ENCODE results near the gene GRM6. TPM values are rescaled to one million over a fixed set of nuclear protein-coding genes. Genes with fewer than 3 reads are reported as not detected.

Gene GRM6
- total RNA-seq, 1 experiment from 2014 or later: not detected

- no peak overlapping the region for H3K4me2 ChIP-seq (ENCODE audit: insufficient read depth, insufficient read length, low read length)
- H4K20me1 ChIP-seq (ENCODE audit: control insufficient read depth, insufficient read depth, insufficient read length): no peaks in the 10 kb centered on the region
- no CpG with 5 or more reads among the region's 9 CpGs for WGBS (ENCODE audit: extremely low coverage, insufficient read length, low lambda C conversion rate)
- H3K9me3 ChIP-seq (ENCODE audit: control insufficient read depth, low read depth, low read length): peaks cover 19% of the 10 kb centered on the region
- H2BK20ac ChIP-seq (ENCODE audit: low read depth, low read length, poor library complexity, severe bottlenecking): no peak overlapping the region
- no peak overlapping the region for H3K14ac ChIP-seq (ENCODE audit: insufficient read depth, low read length)
- Mint-ChIP-seq H3K36me3 (ENCODE audit: insufficient read depth in 1 of 3, low read depth in 3 of 3) (peaks cover 1 to 11% (median 4%) of the 10 kb centered on the region in 3 experiments; a peak in 6 of 7 replicates), H3K9me3 (peaks cover 24 to 57% of the 10 kb centered on the region in 2 experiments), H3K4me3 (peak overlapping the region in 1 of 2 experiments; percentile 66; a peak in 2 of 5 replicates), H3K27me3 (ENCODE audit: low read depth) (peaks cover 60% of the 10 kb centered on the region), H3K27ac (no peak overlapping the region), H3K4me1 (peaks cover 5 to 10% of the 10 kb centered on the region in 2 experiments)
- no peak overlapping the region for H2AFZ ChIP-seq (ENCODE audit: low read length)
- no peak for TF ChIP-seq CTCF (conservative IDR thresholded peaks at IDR 0.05)
- peaks cover 26% of the 10 kb centered on the region for H3K27me3 ChIP-seq (ENCODE audit: insufficient read depth, low read length)
- H3K79me2 ChIP-seq (ENCODE audit: insufficient read depth, low read length): no peaks in the 10 kb centered on the region
- no peak overlapping the region for H3K23ac ChIP-seq (ENCODE audit: insufficient read length, low read depth, low read length)
- H2BK12ac ChIP-seq (ENCODE audit: insufficient read length, low read depth, low read length): no peak overlapping the region
- no peak overlapping the region for H2BK5ac ChIP-seq (ENCODE audit: insufficient read length, low read length)
- H3T11ph ChIP-seq (ENCODE audit: low read length): no peak overlapping the region
- H3K23me2 ChIP-seq (ENCODE audit: insufficient read length, low read depth, low read length, poor library complexity, severe bottlenecking): peaks cover 2% of the 10 kb centered on the region
- no peak overlapping the region for H2BK15ac ChIP-seq (ENCODE audit: low read depth, low read length)
- H3K4me1 ChIP-seq (ENCODE audit: insufficient read depth, low read length): no peaks in the 10 kb centered on the region
- H3K56ac ChIP-seq (ENCODE audit: insufficient read length, low read depth, low read length): no peak overlapping the region
- no peak overlapping the region for H3K9ac ChIP-seq (ENCODE audit: extremely low read depth, insufficient read length, low read length)
- H3K4ac ChIP-seq (ENCODE audit: low read depth, low read length): no peak overlapping the region
- H3K18ac ChIP-seq (ENCODE audit: insufficient read length, low read depth, low read length): no peak overlapping the region
- H2AK5ac ChIP-seq (ENCODE audit: insufficient read length, low read length): no peak overlapping the region
- H2BK120ac ChIP-seq (ENCODE audit: low read depth, low read length, poor library complexity, severe bottlenecking): no peak overlapping the region
- H4K8ac ChIP-seq (replicated peaks; ENCODE audit: insufficient read length, low read depth, low read length): no peak overlapping the region
- no peak overlapping the region for H3K27ac ChIP-seq (ENCODE audit: insufficient read length, low read depth, low read length)
- no peak overlapping the region for H4K5ac ChIP-seq (ENCODE audit: insufficient read length, low read depth, low read length)
- H4K91ac ChIP-seq (ENCODE audit: insufficient read length, low read depth, low read length): no peak overlapping the region
- H3K79me1 ChIP-seq (ENCODE audit: insufficient read depth, low read depth, low read length, poor library complexity, severe bottlenecking): no peaks in the 10 kb centered on the region
- no peak for DNase-seq
Measured at GRCh38 chr5:178992291-178992895, 2.7 kb downstream of the GRM6 start.

All from H9 (cell line).